HUES48 (cell line): ENCODE data around the gene PTBP3.

Experiments used
- H3K27ac ChIP-seq: one replicate; pipeline ENCODE4 v1.7.0; 2013; ENCODE audit warnings: low read depth, low read length, inconsistent platforms
- H3K27me3 ChIP-seq: 2 replicates; pipeline ENCODE4 v1.6.1; 2013; ENCODE audit warnings: mild to moderate bottlenecking, low read length; ENCODE audit not compliant: control insufficient read depth, insufficient read depth
- H3K36me3 ChIP-seq: 2 replicates; pipeline ENCODE4 v1.6.1; 2013; ENCODE audit warnings: low read length; ENCODE audit not compliant: control insufficient read depth, insufficient read depth
- H3K4me1 ChIP-seq: 2 replicates; pipeline ENCODE4 v1.6.1; 2013; ENCODE audit warnings: mild to moderate bottlenecking, low read length; ENCODE audit not compliant: control insufficient read depth, insufficient read depth
- H3K4me3 ChIP-seq: 2 replicates; pipeline ENCODE4 v1.5.1; 2013; ENCODE audit warnings: mild to moderate bottlenecking, low read depth, low read length
- H3K9ac ChIP-seq: 2 replicates; pipeline ENCODE4 v1.6.1; 2013; ENCODE audit warnings: mild to moderate bottlenecking, low read depth, low read length, moderate library complexity
- H3K9me3 ChIP-seq: 2 replicates; pipeline ENCODE4 v1.6.1; 2013; ENCODE audit warnings: low read length; ENCODE audit not compliant: control insufficient read depth, insufficient read depth

The PTBP3 gene

DNA sequence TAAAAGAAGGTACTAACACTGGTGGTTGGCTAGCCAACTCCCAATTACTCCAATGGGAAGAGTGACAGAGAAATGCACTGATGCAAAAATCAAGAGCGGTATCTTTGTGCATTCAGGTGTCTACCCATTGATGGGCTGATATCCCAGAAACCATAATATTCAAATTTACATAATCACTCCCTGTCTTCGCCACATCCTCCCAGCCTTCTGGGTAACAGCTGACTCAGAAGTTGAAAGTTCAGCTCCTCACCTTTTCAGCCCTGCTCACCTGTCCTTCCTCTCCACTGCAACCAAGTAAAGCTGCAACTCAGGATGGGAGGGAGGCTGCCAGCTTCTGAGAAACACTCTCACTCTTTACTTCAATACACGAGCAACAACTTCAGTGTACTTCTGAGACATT lies 165.2 kb downstream of the PTBP3 start:
- Histone ChIP-seq H3K4me1 (peaks cover 14% of the 10 kb centered on the region), H3K4me3 (no peak overlapping the region), H3K27me3 (peaks cover 7% of the 10 kb centered on the region), H3K9me3 (no peaks in the 10 kb centered on the region), H3K27ac (no peak overlapping the region), H3K36me3 (no peaks in the 10 kb centered on the region), H3K9ac (no peak overlapping the region)
